Calu3 (cell line): Measurements from ENCODE around the gene PTPRE. TPM values are rescaled to one million over a fixed set of nuclear protein-coding genes. Genes with fewer than 3 reads are reported as not detected.

ENCODE experiments used
- BruUV-seq: library from RNA; stranded (reverse); fragments of 400-500 nt; replicated peaks from 2 replicates; lab custom pipeline; 2021; lab: Mats Ljungman, UMichigan
- CTCF ChIA-PET: fragments of 300-600 bp; sonication (Branson Sonifier 250); formaldehyde crosslinking; loops from one replicate; lab custom pipeline; 2022; ENCODE audit warnings: antibody characterized with exemption; lab: Charles Lee
- DNase-seq: peaks from one replicate; pipeline ENCODE4 v3.0.0; 2022
- H3K27ac Mint-ChIP-seq: one replicate; pipeline ENCODE4 v1.8.0; 2022; ENCODE audit warnings: mixed read lengths; ENCODE audit not compliant: unreplicated experiment
- H3K27me3 Mint-ChIP-seq: one replicate; pipeline ENCODE4 v1.8.0; 2022; ENCODE audit warnings: mixed read lengths; ENCODE audit not compliant: unreplicated experiment
- H3K36me3 Mint-ChIP-seq: one replicate; pipeline ENCODE4 v1.8.0; 2022; ENCODE audit warnings: mild to moderate bottlenecking, moderate library complexity, mixed read lengths; ENCODE audit not compliant: insufficient read depth, unreplicated experiment
- H3K4me1 Mint-ChIP-seq: one replicate; pipeline ENCODE4 v1.8.0; 2022; ENCODE audit warnings: mild to moderate bottlenecking, low read depth, mixed read lengths; ENCODE audit not compliant: unreplicated experiment
- H3K4me3 Mint-ChIP-seq: one replicate; pipeline ENCODE4 v1.8.0; 2022; ENCODE audit warnings: mild to moderate bottlenecking, low read depth, moderate library complexity, mixed read lengths; ENCODE audit not compliant: unreplicated experiment
- H3K9me3 Mint-ChIP-seq: one replicate; pipeline ENCODE4 v1.8.0; 2022; ENCODE audit warnings: low read depth, mixed read lengths; ENCODE audit not compliant: unreplicated experiment
- intact Hi-C: fragments of 100-400 bp; cut with micrococcal nuclease; formaldehyde crosslinking; loops from one replicate; pipeline ENCODE4 v1.10.0; 2022; ENCODE audit not compliant: unreplicated experiment
- total RNA-seq: library from RNA; stranded (reverse); gene quantifications from 2 replicates; pipeline ENCODE4 v1.2.3, GENCODE V29; 2022
- TF ChIP-seq, protein P1 (sequence below): fragments of 200-600 bp; IDR thresholded peaks from one replicate; pipeline ENCODE4 v1.8.0; 2022; ENCODE audit warnings: antibody characterized with exemption; ENCODE audit not compliant: unreplicated experiment

The PTPRE gene
- total RNA-seq, 1 experiment from 2014 or later: 7.6 TPM

GRCh38 chr10:127880557-127880956 is 26.3 kb upstream of the PTPRE start:
- Mint-ChIP-seq H3K27ac (no peak overlapping the region), H3K9me3 (no peaks in the 10 kb centered on the region), H3K4me1 (no peaks in the 10 kb centered on the region), H3K36me3 (no peaks in the 10 kb centered on the region), H3K27me3 (peaks cover 9% of the 10 kb centered on the region), H3K4me3 (no peak overlapping the region)
- no peak for DNase-seq
- TF ChIP-seq, protein P1, sequence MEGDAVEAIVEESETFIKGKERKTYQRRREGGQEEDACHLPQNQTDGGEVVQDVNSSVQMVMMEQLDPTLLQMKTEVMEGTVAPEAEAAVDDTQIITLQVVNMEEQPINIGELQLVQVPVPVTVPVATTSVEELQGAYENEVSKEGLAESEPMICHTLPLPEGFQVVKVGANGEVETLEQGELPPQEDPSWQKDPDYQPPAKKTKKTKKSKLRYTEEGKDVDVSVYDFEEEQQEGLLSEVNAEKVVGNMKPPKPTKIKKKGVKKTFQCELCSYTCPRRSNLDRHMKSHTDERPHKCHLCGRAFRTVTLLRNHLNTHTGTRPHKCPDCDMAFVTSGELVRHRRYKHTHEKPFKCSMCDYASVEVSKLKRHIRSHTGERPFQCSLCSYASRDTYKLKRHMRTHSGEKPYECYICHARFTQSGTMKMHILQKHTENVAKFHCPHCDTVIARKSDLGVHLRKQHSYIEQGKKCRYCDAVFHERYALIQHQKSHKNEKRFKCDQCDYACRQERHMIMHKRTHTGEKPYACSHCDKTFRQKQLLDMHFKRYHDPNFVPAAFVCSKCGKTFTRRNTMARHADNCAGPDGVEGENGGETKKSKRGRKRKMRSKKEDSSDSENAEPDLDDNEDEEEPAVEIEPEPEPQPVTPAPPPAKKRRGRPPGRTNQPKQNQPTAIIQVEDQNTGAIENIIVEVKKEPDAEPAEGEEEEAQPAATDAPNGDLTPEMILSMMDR: no peak
- BruUV-seq: no TSS peak
- CTCF ChIA-PET: no interaction called here
- intact Hi-C loops: no loop called here

DNA sequence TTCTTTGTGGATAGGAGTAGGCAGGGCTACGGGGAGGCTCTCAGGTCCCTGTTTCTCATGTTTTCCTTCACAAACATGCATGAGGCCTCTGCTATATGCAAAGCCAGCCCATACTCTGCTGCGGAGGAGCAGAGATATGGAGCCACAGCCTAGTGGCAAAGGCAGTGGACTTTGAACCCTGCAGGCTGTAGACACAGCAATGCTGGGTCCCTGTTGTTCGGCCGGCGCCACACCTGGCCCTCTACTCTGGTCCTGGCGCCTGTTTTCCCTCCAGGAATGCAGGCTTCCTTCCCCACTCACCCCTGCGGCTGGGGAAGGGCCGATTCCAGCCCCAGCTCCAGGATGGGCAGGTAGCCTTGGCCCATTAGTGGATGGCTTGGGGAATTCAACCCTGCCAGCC is 25.6 kb upstream of the PTPRE start:
- H3K36me3 Mint-ChIP-seq: no peaks in the 10 kb centered on the region
- no peak for DNase-seq
- no TSS peak for BruUV-seq
- H3K4me1 Mint-ChIP-seq: peaks cover 3% of the 10 kb centered on the region
- intact Hi-C loops: no loop called here
- peaks cover 9% of the 10 kb centered on the region for H3K27me3 Mint-ChIP-seq
- TF ChIP-seq, protein P1: no peak
- H3K9me3 Mint-ChIP-seq: no peaks in the 10 kb centered on the region
- CTCF ChIA-PET: interaction anchor here (0.6 kb wide), 1 partner anchor 241 kb away, joined by 3 read pairs; no protein-coding TSS in a partner anchor
- no peak overlapping the region for H3K27ac Mint-ChIP-seq
- H3K4me3 Mint-ChIP-seq: no peak overlapping the region

- H3K4me3 Mint-ChIP-seq: no peak overlapping the region
- no peaks in the 10 kb centered on the region for H3K9me3 Mint-ChIP-seq
- intact Hi-C loops: no loop called here
- H3K4me1 Mint-ChIP-seq: peaks cover 10% of the 10 kb centered on the region
- no peaks in the 10 kb centered on the region for H3K36me3 Mint-ChIP-seq
- H3K27me3 Mint-ChIP-seq: peaks cover 9% of the 10 kb centered on the region
- TF ChIP-seq, protein P1: no peak
- DNase-seq: no peak
- CTCF ChIA-PET: no interaction called here
- no peak overlapping the region for H3K27ac Mint-ChIP-seq
- BruUV-seq: no TSS peak
Observed at GRCh38 chr10:127882391-127882790, 24.5 kb upstream of the PTPRE start.

- Mint-ChIP-seq H3K4me3 (no peak overlapping the region), H3K27me3 (peaks cover 6% of the 10 kb centered on the region), H3K4me1 (peaks cover 10% of the 10 kb centered on the region), H3K9me3 (no peaks in the 10 kb centered on the region), H3K36me3 (no peaks in the 10 kb centered on the region), H3K27ac (no peak overlapping the region)
- TF ChIP-seq, protein P1: no peak
- CTCF ChIA-PET: no interaction called here
- BruUV-seq: no TSS peak
- DNase-seq: no peak
- intact Hi-C loops: no loop called here
Observed at GRCh38 chr10:127882801-127883459, 24.0 kb upstream of the PTPRE start.
